Body of pancreas (tissue), 4 donors: ENCODE data around the gene TARP.

Source experiments
- ATAC-seq: fragments of 150-250 bp; one replicate; pipeline ENCODE4 v1.9.1; 2016
- DNase-seq, 4 donors: peaks; one replicate each; pipeline ENCODE4 v3.0.0-alpha.2; 2019
- H3K27ac ChIP-seq, 4 donors: fragments of 200-600 bp; sonication (generic); 1 replicate in 3 of 4; 2 replicates in 1 of 4; pipeline versions ENCODE4 v1.5.1 to v1.6.1; 2016 to 2019; ENCODE audit warnings: mild to moderate bottlenecking in 1 of 4, mixed read lengths in 1 of 4, moderate library complexity in 1 of 4
- H3K27me3 ChIP-seq, 2 donors: fragments of 200-600 bp; sonication (generic); one replicate each; pipeline ENCODE4 v1.6.0; 2016; ENCODE audit warnings: mild to moderate bottlenecking in 1 of 2
- H3K36me3 ChIP-seq, 2 donors: fragments of 200-600 bp; sonication (generic); replicated peaks in 1 of 2; 2 replicates each; pipeline ENCODE4 v1.5.1; 2016; ENCODE audit warnings: low read depth in 2 of 2; ENCODE audit not compliant: insufficient read depth in 1 of 2
- H3K4me1 ChIP-seq: fragments of 200-600 bp; sonication (generic); one replicate; pipeline ENCODE4 v1.6.0; 2016
- H3K4me3 ChIP-seq, 2 donors: fragments of 200-600 bp; sonication (generic); 1 replicate in 1 of 2; 2 replicates in 1 of 2; pipeline ENCODE4 v1.5.1; 2016 to 2019
- H3K9me3 ChIP-seq, 3 donors: fragments of 200-600 bp; sonication (generic); 1 replicate in 2 of 3; 2 replicates in 1 of 3; pipeline ENCODE4 v1.5.1; 2016
- POLR2A ChIP-seq, 3 donors: fragments of 450-650 bp; IDR thresholded peaks; one replicate each; pipeline ENCODE4 v1.6.1; 2016; ENCODE audit warnings: antibody characterized with exemption in 3 of 3, mild to moderate bottlenecking in 2 of 3
- WGBS, 2 donors: methylation state at CpG; one replicate each; pipeline ENCODE4 v1.1.5; 2017; 5-methylcytosine and 5-hydroxymethylcytosine counted together
- intact Hi-C: fragments of 100-400 bp; cut with DNase I; formaldehyde crosslinking; loops from one replicate; pipeline ENCODE4 v1.15.1; 2023
- TF ChIP-seq, protein P1 (sequence below), 7 experiments: fragments of 450-650 bp in 4 of 7; fragments of 200-600 bp in 3 of 7; sonication (generic) in 3 of 7; IDR thresholded peaks; one replicate each; pipeline ENCODE4 v1.5.1; 2016 to 2019; ENCODE audit warnings: antibody characterized with exemption in 7 of 7

Gene TARP

DNA sequence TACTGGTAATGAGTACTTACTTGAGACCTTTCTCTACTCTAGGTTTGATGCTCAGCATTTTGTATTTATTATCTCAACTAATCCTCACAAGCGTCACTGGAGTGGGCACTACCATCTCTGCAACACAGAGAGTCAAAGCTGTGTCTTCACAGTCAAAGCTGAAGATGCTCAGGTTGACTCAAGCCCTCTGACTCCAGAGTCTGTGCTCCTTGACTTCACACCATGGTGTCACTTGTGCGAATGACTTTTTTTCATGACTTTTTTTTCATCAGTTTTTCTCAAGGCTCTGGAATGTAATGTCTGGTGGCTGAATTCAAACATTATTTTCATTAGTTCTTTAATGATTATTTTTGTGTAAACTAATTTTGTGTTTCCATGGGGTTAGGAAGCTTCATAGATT lies 30.4 kb upstream of the TARP start:
- Histone ChIP-seq H3K9me3 (no peaks in the 10 kb centered on the region), H3K27me3 (no peaks in the 10 kb centered on the region), H3K4me1 (no peaks in the 10 kb centered on the region), H3K27ac (no peak overlapping the region), H3K36me3 (no peaks in the 10 kb centered on the region), H3K4me3 (no peak overlapping the region)
- DNase-seq (no peak), ATAC-seq (no peak)
- intact Hi-C loops, result no loop called here
- TF ChIP-seq, protein P1, sequence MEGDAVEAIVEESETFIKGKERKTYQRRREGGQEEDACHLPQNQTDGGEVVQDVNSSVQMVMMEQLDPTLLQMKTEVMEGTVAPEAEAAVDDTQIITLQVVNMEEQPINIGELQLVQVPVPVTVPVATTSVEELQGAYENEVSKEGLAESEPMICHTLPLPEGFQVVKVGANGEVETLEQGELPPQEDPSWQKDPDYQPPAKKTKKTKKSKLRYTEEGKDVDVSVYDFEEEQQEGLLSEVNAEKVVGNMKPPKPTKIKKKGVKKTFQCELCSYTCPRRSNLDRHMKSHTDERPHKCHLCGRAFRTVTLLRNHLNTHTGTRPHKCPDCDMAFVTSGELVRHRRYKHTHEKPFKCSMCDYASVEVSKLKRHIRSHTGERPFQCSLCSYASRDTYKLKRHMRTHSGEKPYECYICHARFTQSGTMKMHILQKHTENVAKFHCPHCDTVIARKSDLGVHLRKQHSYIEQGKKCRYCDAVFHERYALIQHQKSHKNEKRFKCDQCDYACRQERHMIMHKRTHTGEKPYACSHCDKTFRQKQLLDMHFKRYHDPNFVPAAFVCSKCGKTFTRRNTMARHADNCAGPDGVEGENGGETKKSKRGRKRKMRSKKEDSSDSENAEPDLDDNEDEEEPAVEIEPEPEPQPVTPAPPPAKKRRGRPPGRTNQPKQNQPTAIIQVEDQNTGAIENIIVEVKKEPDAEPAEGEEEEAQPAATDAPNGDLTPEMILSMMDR (IDR thresholded peaks at IDR 0.05), result no peak
- no peak for TF ChIP-seq POLR2A (IDR thresholded peaks at IDR 0.05)
- WGBS, 2 donors, result 72 to 81% methylated on average over 2 of the region's 2 CpGs

DNA sequence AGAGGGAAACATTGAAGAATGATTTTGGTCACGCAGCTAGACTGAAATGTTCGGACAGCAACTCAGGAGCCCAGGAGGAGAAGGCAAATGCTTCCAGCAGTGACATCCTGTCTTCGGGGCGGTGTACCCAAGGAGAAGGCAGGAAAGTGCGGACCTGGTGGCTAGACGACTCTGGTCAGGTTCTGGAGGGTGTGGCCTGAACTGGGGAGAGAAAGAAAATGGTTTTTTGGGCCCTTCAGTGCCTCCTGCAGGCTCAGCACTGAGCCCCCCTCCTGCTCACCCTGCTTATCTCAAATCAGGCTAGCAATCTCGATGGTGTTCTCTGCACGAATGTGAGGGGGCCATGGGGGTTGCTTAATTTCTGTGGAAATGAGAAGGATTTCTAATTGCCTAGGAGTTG lies 26.7 kb upstream of the TARP start:
- ATAC-seq (no peak), DNase-seq (no peak)
- WGBS, 2 donors, result 45 to 50% methylated on average over 8 of the region's 8 CpGs
- TF ChIP-seq, protein P1 (IDR thresholded peaks at IDR 0.05), result no peak
- TF ChIP-seq POLR2A (IDR thresholded peaks at IDR 0.05), result no peak
- H3K27ac ChIP-seq, result no peak overlapping the region
- no peaks in the 10 kb centered on the region for H3K9me3 ChIP-seq
- H3K4me1 ChIP-seq, result no peaks in the 10 kb centered on the region
- no peaks in the 10 kb centered on the region for H3K36me3 ChIP-seq
- H3K27me3 ChIP-seq, result no peaks in the 10 kb centered on the region
- no peak overlapping the region for H3K4me3 ChIP-seq
- intact Hi-C loops, result no loop called here

DNA sequence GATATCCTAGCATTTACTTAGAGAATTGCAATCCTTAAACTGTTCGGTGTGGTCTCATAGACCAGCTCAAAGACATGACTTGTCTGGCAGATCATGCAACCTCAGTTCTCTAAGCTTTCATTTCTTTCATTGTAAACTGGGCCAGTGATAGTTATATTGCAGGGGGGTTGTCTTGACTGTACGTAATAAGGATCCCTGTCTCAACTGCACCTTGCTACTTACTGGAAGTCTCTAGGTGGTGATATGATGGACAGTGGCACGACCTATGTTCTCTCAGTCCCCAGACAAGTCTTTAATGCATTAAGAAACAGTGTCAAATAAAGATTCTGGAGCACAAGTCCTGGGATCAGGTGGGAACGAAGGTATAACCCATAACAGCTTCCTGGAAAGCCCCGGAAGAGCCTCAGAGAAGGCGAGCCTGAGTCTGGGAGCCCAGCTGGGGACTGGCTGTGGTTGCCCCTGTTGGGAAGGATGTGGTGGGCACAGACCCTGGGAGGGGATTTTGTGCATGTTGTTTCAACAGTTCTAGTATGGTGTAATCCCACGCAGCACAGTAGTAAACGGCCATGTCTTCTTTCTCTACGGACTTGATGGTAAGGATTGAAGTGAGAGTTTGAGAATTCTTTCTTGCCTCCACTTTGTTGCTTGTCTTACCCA lies 26.0 kb upstream of the TARP start:
- 71 to 73% methylated on average over 9 of the region's 9 CpGs for WGBS, 2 donors
- Histone ChIP-seq H3K4me1 (no peaks in the 10 kb centered on the region), H3K9me3 (no peaks in the 10 kb centered on the region), H3K4me3 (no peak overlapping the region), H3K27ac (no peak overlapping the region), H3K27me3 (no peaks in the 10 kb centered on the region), H3K36me3 (no peaks in the 10 kb centered on the region)
- no peak for ATAC-seq
- intact Hi-C loops, result no loop called here
- no peak for TF ChIP-seq POLR2A (IDR thresholded peaks at IDR 0.05)
- TF ChIP-seq, protein P1 (IDR thresholded peaks at IDR 0.05), result no peak
- no peak for DNase-seq

DNA sequence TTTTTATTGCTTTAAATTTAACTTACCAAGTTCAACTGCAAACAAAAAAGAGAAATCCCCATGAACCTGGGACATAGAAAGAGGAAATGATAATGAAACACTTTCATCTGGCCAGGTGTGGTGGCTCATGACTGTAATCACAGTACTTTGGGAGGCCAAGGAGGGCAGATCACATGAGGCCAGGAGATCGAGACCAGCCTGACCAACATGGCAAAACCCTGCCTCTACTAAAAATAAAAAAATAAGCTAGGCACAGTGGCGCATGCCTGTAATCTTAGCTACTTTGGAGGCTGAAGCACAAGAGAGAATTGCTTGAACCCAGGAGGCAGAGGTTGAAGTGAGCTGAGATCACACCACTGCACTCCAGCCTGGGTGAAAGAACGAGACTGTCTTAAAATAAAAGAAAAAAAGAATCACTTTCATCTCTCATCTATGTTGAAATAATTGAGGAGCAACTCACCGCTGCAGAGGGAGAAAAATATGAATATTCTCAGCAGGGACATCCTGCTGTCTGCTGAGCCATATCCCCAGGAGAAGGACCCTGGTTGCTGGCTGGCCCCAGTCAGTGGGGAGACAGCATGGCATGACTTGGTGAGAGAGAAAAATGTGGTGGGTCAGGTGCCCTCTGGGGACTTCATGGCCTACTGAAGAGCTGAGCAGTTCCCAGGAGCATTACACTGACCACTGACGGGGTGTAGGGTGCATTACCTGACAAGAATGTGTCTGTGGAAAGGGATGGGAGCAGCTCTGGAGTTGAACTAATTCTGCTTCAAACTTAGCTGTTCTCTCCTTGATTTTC lies 22.8 kb upstream of the TARP start:
- no peaks in the 10 kb centered on the region for H3K4me1 ChIP-seq
- no peaks in the 10 kb centered on the region for H3K9me3 ChIP-seq
- H3K27ac ChIP-seq, result no peak overlapping the region
- no peaks in the 10 kb centered on the region for H3K36me3 ChIP-seq
- no peak for TF ChIP-seq POLR2A (IDR thresholded peaks at IDR 0.05)
- TF ChIP-seq, protein P1 (IDR thresholded peaks at IDR 0.05), result no peak
- no peaks in the 10 kb centered on the region for H3K27me3 ChIP-seq
- intact Hi-C loops, result no loop called here
- H3K4me3 ChIP-seq, result no peak overlapping the region
- 74% methylated on average over 5 of the region's 5 CpGs for WGBS, 2 donors
- no peak for ATAC-seq
- DNase-seq, result no peak
